K562 (cell line): Measurements from ENCODE around the gene ZNF488. TPM values are rescaled to one million over a fixed set of nuclear protein-coding genes. Genes with fewer than 3 reads are reported as not detected.

Experiments
- ATAC-seq: fragments of 200-7000 bp; cut with Tn5 transposase; 3 replicates; pipeline ENCODE4 v1.9.1; 2020; ENCODE audit warnings: moderate library complexity
- BruUV-seq: library from RNA; stranded (reverse); fragments of 400-500 nt; replicated peaks from 2 replicates; lab custom pipeline; 2021; lab: Mats Ljungman, UMichigan
- CTCF ChIA-PET: fragments of 300-600 bp; formaldehyde crosslinking; extraction: SDS; loops from one replicate; lab custom pipeline; 2021; ENCODE audit warnings: low intra/inter-chr PET ratio; lab: Yijun Ruan, JAX
- POLR2A ChIA-PET: fragments of 300-600, 350-650 bp; sonication (Branson Sonifier 250); formaldehyde crosslinking; extraction: SDS; loops from one replicate; lab custom pipeline; 2021; ENCODE audit warnings: antibody characterized with exemption, inconsistent platforms; lab: Yijun Ruan, JAX
- DNase-seq, 4 experiments: peaks; one replicate each; pipeline versions ENCODE4 v3.0.0 to v3.0.0-alpha.2; 2011 to 2018; ENCODE audit warnings: low spot score in 3 of 4, mixed read lengths in 3 of 4; ENCODE audit errors: extremely low read depth in 1 of 4
- FAIRE-seq: peaks from 2 replicates; lab custom pipeline; 2011; peaks lifted over from hg19 to GRCh38; lab: Jason Lieb, UNC
- H2AFZ ChIP-seq: 2 replicates; pipeline ENCODE4 v1.6.0; 2011; ENCODE audit warnings: low read depth, low read length, control low read depth, inconsistent platforms
- H3K27ac ChIP-seq: fragments of 200-600 bp; 3 replicates; pipeline ENCODE4 v1.8.0; 2011; ENCODE audit warnings: low read depth, mild to moderate bottlenecking, control low read depth, inconsistent platforms, low read length, moderate library complexity, mixed read lengths; ENCODE audit errors: extremely low read depth
- H3K27me3 ChIP-seq, 2 experiments: fragments of 300-600 bp in 1 of 2; 2 replicates in 1 of 2; 3 replicates in 1 of 2; pipeline versions ENCODE4 v1.6.0 to v1.8.0; 2011; ENCODE audit warnings: inconsistent platforms in 2 of 2, low read length in 2 of 2, mild to moderate bottlenecking in 1 of 2, mixed read lengths in 1 of 2, moderate library complexity in 1 of 2; ENCODE audit not compliant: control insufficient read depth in 2 of 2, insufficient read depth in 2 of 2
- H3K36me3 ChIP-seq: fragments of 300-600 bp; 3 replicates; pipeline ENCODE4 v1.8.0; 2011; ENCODE audit warnings: mild to moderate bottlenecking, low read length, inconsistent platforms; ENCODE audit not compliant: control insufficient read depth, insufficient read depth
- H3K4me1 ChIP-seq, 2 experiments: fragments of 200-600 bp in 1 of 2; replicated peaks in 1 of 2; 2 replicates in 1 of 2; 3 replicates in 1 of 2; pipeline versions ENCODE4 v1.5.1 to v1.8.0; 2011; ENCODE audit warnings: inconsistent platforms in 2 of 2, low read length in 2 of 2, mild to moderate bottlenecking in 1 of 2, mixed read lengths in 1 of 2, moderate library complexity in 1 of 2; ENCODE audit not compliant: control insufficient read depth in 2 of 2, insufficient read depth in 2 of 2
- H3K4me2 ChIP-seq: 2 replicates; pipeline ENCODE4 v1.6.1; 2011; ENCODE audit warnings: low read length, control low read depth, inconsistent platforms, mixed read lengths; ENCODE audit not compliant: insufficient read depth
- H3K4me3 ChIP-seq: fragments of 200-600 bp; sonication (generic), shearing (Covaris generic); 2 replicates; pipeline ENCODE4 v1.5.1; 2016; ENCODE audit warnings: control low read depth, inconsistent platforms
- H3K79me2 ChIP-seq: fragments of 200-600 bp; 3 replicates; pipeline ENCODE4 v1.8.0; 2011; ENCODE audit warnings: low read length, inconsistent platforms; ENCODE audit not compliant: control insufficient read depth, insufficient read depth
- H3K9ac ChIP-seq, 2 experiments: 2 replicates each; pipeline versions ENCODE4 v1.6.0 to v1.6.1; 2011; ENCODE audit warnings: low read depth in 2 of 2, low read length in 2 of 2, control low read depth in 1 of 2, inconsistent platforms in 1 of 2, mild to moderate bottlenecking in 1 of 2, mixed read lengths in 1 of 2; ENCODE audit not compliant: insufficient read depth in 1 of 2
- H3K9me1 ChIP-seq: one replicate; pipeline ENCODE4 v1.6.0; 2011; ENCODE audit warnings: inconsistent platforms, mild to moderate bottlenecking, low read length, moderate library complexity; ENCODE audit not compliant: control insufficient read depth, insufficient read depth
- H3K9me3 ChIP-seq: replicated peaks from 2 replicates; pipeline ENCODE4 v1.5.1; 2011; ENCODE audit warnings: low read depth, low read length, inconsistent platforms; ENCODE audit not compliant: control insufficient read depth, insufficient read depth
- H4K20me1 ChIP-seq: replicated peaks from 2 replicates; pipeline ENCODE4 v1.6.1; 2011; ENCODE audit warnings: low read length, inconsistent platforms, mixed read lengths; ENCODE audit not compliant: control insufficient read depth, insufficient read depth
- KAT7 ChIP-seq: sonication (generic); formaldehyde crosslinking; IDR thresholded peaks from 2 replicates; pipeline ENCODE4 v1.8.0; 2022; ENCODE audit warnings: missing genetic modification reagents, mild to moderate bottlenecking, borderline replicate concordance
- PPARD ChIP-seq: fragments of 250-450 bp; sonication (Bioruptor Pico); IDR thresholded peaks from 2 replicates; pipeline ENCODE4 v1.8.0; 2022; ENCODE audit warnings: inconsistent platforms, mild to moderate bottlenecking, moderate library complexity
- RBM22 ChIP-seq: fragments of 200-400 bp; formaldehyde crosslinking; IDR thresholded peaks from 2 replicates; pipeline ENCODE4 v1.6.1; 2018; ENCODE audit warnings: low read length, low read depth; ENCODE audit not compliant: poor library complexity, severe bottlenecking
- STAT5A ChIP-seq: IDR thresholded peaks from 2 replicates; pipeline ENCODE4 v1.6.1; 2012; ENCODE audit warnings: low read length, inconsistent platforms, borderline replicate concordance
- ZNF41 ChIP-seq: fragments of 250-450 bp; sonication (Bioruptor Pico); conservative IDR thresholded peaks from 2 replicates; pipeline ENCODE4 v1.4.0; 2020; ENCODE audit warnings: mild to moderate bottlenecking
- WGBS: fragments of 100-300 bp; shearing (Covaris generic); methylation state at CpG from one replicate; pipeline ENCODE4 v1.1.6; 2016; ENCODE audit warnings: low coverage, mixed read lengths; ENCODE audit not compliant: insufficient coverage; ENCODE audit errors: missing lambda C conversion rate; 5-methylcytosine and 5-hydroxymethylcytosine counted together
- in situ Hi-C: fragments of 300-500 bp; cut with MboI; formaldehyde crosslinking; loops from 4 replicates; pipeline ENCODE4 v1.15.0; 2018; ENCODE audit warnings: inconsistent platforms, mixed read lengths
- intact Hi-C: fragments of 100-400 bp; cut with micrococcal nuclease; formaldehyde crosslinking; loops from 2 replicates; pipeline ENCODE4 v1.14.2; 2022
- polyA plus RNA-seq, 8 experiments: library from polyadenylated mRNA; depleted of rRNA in 4 of 8; stranded (reverse) in 5 of 8; unstranded in 3 of 8; fragments of >200 nt; fragmentation: Nextera tagmentation in 2 of 8; fragmentation: Illumina TruSeq in 1 of 8; extraction: Ambion mirVana in 2 of 8; extraction: Trizol in 1 of 8; gene quantifications; 2 replicates each; pipeline versions ENCODE4 v1.2.1 to v1.2.3, GENCODE V29; 2011 to 2014; ENCODE audit warnings: inconsistent platforms in 1 of 8, missing spikeins in 1 of 8
- total RNA-seq, 7 experiments: library from RNA; depleted of rRNA in 6 of 7; stranded (reverse); fragments of >200 nt in 6 of 7; fragmentation: Illumina TruSeq in 2 of 7; extraction: Trizol in 2 of 7; gene quantifications; 2 replicates each; pipeline versions ENCODE4 v1.2.1 to v1.2.3, GENCODE V29; 2011 to 2021; ENCODE audit warnings: low replicate concordance in 1 of 7
- TF ChIP-seq, protein P1 (sequence below): fragments of 200-400 bp; formaldehyde crosslinking; IDR thresholded peaks from 2 replicates; pipeline ENCODE4 v1.6.1; 2017; ENCODE audit warnings: mild to moderate bottlenecking, low read depth, low read length, moderate library complexity
- TF ChIP-seq, protein P2 (sequence below), 2 experiments: IDR thresholded peaks; 2 replicates each; pipeline ENCODE4 v1.6.1; 2011; ENCODE audit warnings: borderline replicate concordance in 1 of 2, control low read depth in 1 of 2, low read depth in 1 of 2, low read length in 1 of 2, mild to moderate bottlenecking in 1 of 2, mixed read lengths in 1 of 2, moderate library complexity in 1 of 2; ENCODE audit not compliant: insufficient read depth in 1 of 2, insufficient read length in 1 of 2, poor library complexity in 1 of 2, severe bottlenecking in 1 of 2; ENCODE audit errors: extremely low read depth in 1 of 2
- TF ChIP-seq, protein P3 (sequence below), 2 experiments: fragments of 200-800 bp in 1 of 2; sonication (Bioruptor generic) in 1 of 2; sonication (generic) in 1 of 2; formaldehyde crosslinking in 1 of 2; IDR thresholded peaks in 1 of 2; conservative IDR thresholded peaks in 1 of 2; 2 replicates each; pipeline versions ENCODE4 v1.5.0 to v1.6.1; 2016 to 2020; ENCODE audit warnings: missing compliant biosample characterization in 1 of 2, missing genetic modification characterization in 1 of 2, missing genetic modification reagents in 1 of 2
- TF ChIP-seq, protein P4 (sequence below): sonication (generic); formaldehyde crosslinking; IDR thresholded peaks from 2 replicates; pipeline ENCODE4 v1.4.0; 2020; ENCODE audit warnings: mild to moderate bottlenecking, missing genetic modification reagents
- TF ChIP-seq, protein P5 (sequence below): fragments of 250-450 bp; sonication (Bioruptor Pico); IDR thresholded peaks from 2 replicates; pipeline ENCODE4 v1.5.0; 2020; ENCODE audit warnings: mild to moderate bottlenecking

ZNF488 gene
- total and polyA plus RNA-seq, 9 of the 15 experiments (the other 6 are each of a cell fraction or from before 2014, with no cell fraction given) = 0.03 to 0.09 (median 0.05) TPM; not detected in 3

DNA sequence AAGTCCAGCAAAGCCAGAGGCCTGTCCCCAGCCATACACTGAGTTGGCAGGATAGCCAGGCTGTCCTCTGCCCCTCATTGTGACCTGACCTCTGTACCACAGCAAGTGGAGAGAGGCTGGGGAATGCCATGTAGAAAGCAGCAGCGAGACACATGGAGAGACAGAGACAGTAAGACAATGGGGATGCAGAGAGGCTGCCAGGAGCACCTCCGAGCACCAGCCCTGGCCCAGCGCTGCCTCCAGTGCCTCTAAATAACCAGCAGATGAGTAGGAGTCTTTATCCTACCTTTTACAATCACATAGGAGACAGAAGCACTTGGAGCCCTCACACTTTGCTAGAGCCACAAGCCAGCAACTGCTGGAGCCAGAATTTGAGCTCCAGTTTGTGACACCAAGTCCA is 53.7 kb downstream of the ZNF488 start:
- no peaks in the 10 kb centered on the region for H3K79me2 ChIP-seq
- in situ Hi-C loops = no loop called here
- peaks cover 24 to 30% of the 10 kb centered on the region in 2 experiments for H3K4me1 ChIP-seq
- POLR2A ChIA-PET = interaction anchor here (0.7 kb wide), 1 partner anchor 9 kb away, joined by 3 read pairs; no protein-coding TSS in a partner anchor
- no peak overlapping the region for H3K27ac ChIP-seq
- no peaks in the 10 kb centered on the region for H3K9me3 ChIP-seq
- H3K4me3 ChIP-seq = no peak overlapping the region
- H3K4me2 ChIP-seq = no peak overlapping the region
- H3K27me3 ChIP-seq = no peaks in the 10 kb centered on the region
- H3K36me3 ChIP-seq = no peaks in the 10 kb centered on the region
- H4K20me1 ChIP-seq = no peaks in the 10 kb centered on the region
- WGBS = 42% methylated on average over 3 of the region's 3 CpGs
- intact Hi-C loops = no loop called here
- CTCF ChIA-PET = no interaction called here
- H3K9me1 ChIP-seq = no peaks in the 10 kb centered on the region
- TF ChIP-seq ZNF41 (CRISPR knock-in tag) = no peak
- TF ChIP-seq, protein P1, sequence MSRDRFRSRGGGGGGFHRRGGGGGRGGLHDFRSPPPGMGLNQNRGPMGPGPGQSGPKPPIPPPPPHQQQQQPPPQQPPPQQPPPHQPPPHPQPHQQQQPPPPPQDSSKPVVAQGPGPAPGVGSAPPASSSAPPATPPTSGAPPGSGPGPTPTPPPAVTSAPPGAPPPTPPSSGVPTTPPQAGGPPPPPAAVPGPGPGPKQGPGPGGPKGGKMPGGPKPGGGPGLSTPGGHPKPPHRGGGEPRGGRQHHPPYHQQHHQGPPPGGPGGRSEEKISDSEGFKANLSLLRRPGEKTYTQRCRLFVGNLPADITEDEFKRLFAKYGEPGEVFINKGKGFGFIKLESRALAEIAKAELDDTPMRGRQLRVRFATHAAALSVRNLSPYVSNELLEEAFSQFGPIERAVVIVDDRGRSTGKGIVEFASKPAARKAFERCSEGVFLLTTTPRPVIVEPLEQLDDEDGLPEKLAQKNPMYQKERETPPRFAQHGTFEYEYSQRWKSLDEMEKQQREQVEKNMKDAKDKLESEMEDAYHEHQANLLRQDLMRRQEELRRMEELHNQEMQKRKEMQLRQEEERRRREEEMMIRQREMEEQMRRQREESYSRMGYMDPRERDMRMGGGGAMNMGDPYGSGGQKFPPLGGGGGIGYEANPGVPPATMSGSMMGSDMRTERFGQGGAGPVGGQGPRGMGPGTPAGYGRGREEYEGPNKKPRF = no peak
- no peak for TF ChIP-seq PPARD (CRISPR knock-in tag)
- TF ChIP-seq KAT7 (CRISPR knock-in tag) = no peak
- TF ChIP-seq, protein P2, sequence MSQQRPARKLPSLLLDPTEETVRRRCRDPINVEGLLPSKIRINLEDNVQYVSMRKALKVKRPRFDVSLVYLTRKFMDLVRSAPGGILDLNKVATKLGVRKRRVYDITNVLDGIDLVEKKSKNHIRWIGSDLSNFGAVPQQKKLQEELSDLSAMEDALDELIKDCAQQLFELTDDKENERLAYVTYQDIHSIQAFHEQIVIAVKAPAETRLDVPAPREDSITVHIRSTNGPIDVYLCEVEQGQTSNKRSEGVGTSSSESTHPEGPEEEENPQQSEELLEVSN (IDR thresholded peaks at IDR 0.05; ENCODE audit: borderline replicate concordance in 1 of 2, extremely low read depth in 1 of 2, insufficient read depth in 1 of 2, insufficient read length in 1 of 2, low read depth in 1 of 2, low read length in 1 of 2, poor library complexity in 1 of 2, severe bottlenecking in 1 of 2) = no peak
- TF ChIP-seq, protein P3, sequence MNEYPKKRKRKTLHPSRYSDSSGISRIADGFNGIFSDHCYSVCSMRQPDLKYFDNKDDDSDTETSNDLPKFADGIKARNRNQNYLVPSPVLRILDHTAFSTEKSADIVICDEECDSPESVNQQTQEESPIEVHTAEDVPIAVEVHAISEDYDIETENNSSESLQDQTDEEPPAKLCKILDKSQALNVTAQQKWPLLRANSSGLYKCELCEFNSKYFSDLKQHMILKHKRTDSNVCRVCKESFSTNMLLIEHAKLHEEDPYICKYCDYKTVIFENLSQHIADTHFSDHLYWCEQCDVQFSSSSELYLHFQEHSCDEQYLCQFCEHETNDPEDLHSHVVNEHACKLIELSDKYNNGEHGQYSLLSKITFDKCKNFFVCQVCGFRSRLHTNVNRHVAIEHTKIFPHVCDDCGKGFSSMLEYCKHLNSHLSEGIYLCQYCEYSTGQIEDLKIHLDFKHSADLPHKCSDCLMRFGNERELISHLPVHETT (CRISPR knock-in tag; conservative IDR thresholded peaks at IDR 0.05 in 1 of 2, IDR thresholded peaks at IDR 0.05 in 1 of 2) = no peak
- TF ChIP-seq, protein P4, sequence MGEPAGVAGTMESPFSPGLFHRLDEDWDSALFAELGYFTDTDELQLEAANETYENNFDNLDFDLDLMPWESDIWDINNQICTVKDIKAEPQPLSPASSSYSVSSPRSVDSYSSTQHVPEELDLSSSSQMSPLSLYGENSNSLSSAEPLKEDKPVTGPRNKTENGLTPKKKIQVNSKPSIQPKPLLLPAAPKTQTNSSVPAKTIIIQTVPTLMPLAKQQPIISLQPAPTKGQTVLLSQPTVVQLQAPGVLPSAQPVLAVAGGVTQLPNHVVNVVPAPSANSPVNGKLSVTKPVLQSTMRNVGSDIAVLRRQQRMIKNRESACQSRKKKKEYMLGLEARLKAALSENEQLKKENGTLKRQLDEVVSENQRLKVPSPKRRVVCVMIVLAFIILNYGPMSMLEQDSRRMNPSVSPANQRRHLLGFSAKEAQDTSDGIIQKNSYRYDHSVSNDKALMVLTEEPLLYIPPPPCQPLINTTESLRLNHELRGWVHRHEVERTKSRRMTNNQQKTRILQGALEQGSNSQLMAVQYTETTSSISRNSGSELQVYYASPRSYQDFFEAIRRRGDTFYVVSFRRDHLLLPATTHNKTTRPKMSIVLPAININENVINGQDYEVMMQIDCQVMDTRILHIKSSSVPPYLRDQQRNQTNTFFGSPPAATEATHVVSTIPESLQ (CRISPR knock-in tag) = no peak
- no peak for TF ChIP-seq STAT5A
- TF ChIP-seq, protein P5, sequence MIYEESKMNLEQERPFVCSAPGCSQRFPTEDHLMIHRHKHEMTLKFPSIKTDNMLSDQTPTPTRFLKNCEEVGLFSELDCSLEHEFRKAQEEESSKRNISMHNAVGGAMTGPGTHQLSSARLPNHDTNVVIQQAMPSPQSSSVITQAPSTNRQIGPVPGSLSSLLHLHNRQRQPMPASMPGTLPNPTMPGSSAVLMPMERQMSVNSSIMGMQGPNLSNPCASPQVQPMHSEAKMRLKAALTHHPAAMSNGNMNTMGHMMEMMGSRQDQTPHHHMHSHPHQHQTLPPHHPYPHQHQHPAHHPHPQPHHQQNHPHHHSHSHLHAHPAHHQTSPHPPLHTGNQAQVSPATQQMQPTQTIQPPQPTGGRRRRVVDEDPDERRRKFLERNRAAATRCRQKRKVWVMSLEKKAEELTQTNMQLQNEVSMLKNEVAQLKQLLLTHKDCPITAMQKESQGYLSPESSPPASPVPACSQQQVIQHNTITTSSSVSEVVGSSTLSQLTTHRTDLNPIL (CRISPR knock-in tag) = no peak
- TF ChIP-seq RBM22 = no peak
- H3K9ac ChIP-seq = no peak overlapping the region
- FAIRE-seq (no peak), ATAC-seq (no peak), DNase-seq (no peak)
- no TSS peak for BruUV-seq
- no peak overlapping the region for H2AFZ ChIP-seq
